GM12875 (cell line): ENCODE data around the gene AKAP13.

ENCODE experiments used
- H3K4me3 ChIP-seq: one replicate; pipeline ENCODE4 v1.5.1; 2011; ENCODE audit warnings: low read depth, low read length, control low read depth
- TF ChIP-seq, protein P1 (sequence below): IDR thresholded peaks from 2 replicates; pipeline ENCODE4 v1.5.1; 2011; ENCODE audit warnings: low read depth, mild to moderate bottlenecking, control low read depth, inconsistent platforms, low read length, moderate library complexity, borderline replicate concordance; ENCODE audit not compliant: insufficient read depth

The AKAP13 gene

DNA sequence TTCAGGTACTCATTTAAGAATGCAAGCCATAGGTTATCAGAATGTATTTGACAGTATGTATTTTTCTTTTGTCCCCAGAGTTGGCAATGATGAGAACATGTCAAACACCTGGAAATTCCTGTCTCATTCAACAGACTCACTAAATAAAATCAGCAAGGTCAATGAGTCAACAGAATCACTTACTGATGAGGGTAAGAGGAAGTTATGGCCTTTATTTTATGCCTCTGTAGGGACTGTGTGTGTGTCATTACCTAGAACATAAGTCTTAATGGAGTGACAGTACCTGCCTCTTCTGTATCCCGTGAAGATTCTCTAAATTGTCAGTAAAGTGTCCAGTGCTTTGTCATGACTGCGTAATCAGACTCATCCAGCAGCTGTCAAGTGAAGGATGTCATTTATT lies 336.8 kb downstream of the AKAP13 start:
- H3K4me3 ChIP-seq: no peak overlapping the region
- TF ChIP-seq, protein P1, sequence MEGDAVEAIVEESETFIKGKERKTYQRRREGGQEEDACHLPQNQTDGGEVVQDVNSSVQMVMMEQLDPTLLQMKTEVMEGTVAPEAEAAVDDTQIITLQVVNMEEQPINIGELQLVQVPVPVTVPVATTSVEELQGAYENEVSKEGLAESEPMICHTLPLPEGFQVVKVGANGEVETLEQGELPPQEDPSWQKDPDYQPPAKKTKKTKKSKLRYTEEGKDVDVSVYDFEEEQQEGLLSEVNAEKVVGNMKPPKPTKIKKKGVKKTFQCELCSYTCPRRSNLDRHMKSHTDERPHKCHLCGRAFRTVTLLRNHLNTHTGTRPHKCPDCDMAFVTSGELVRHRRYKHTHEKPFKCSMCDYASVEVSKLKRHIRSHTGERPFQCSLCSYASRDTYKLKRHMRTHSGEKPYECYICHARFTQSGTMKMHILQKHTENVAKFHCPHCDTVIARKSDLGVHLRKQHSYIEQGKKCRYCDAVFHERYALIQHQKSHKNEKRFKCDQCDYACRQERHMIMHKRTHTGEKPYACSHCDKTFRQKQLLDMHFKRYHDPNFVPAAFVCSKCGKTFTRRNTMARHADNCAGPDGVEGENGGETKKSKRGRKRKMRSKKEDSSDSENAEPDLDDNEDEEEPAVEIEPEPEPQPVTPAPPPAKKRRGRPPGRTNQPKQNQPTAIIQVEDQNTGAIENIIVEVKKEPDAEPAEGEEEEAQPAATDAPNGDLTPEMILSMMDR: no peak

- H3K4me3 ChIP-seq: no peak overlapping the region
- TF ChIP-seq, protein P1: no peak
Observed at GRCh38 chr15:85718271-85718971, 338.0 kb downstream of the AKAP13 start.

- H3K4me3 ChIP-seq: no peak overlapping the region
- TF ChIP-seq, protein P1: no peak
Observed at GRCh38 chr15:85718981-85719380, 338.6 kb downstream of the AKAP13 start.

DNA sequence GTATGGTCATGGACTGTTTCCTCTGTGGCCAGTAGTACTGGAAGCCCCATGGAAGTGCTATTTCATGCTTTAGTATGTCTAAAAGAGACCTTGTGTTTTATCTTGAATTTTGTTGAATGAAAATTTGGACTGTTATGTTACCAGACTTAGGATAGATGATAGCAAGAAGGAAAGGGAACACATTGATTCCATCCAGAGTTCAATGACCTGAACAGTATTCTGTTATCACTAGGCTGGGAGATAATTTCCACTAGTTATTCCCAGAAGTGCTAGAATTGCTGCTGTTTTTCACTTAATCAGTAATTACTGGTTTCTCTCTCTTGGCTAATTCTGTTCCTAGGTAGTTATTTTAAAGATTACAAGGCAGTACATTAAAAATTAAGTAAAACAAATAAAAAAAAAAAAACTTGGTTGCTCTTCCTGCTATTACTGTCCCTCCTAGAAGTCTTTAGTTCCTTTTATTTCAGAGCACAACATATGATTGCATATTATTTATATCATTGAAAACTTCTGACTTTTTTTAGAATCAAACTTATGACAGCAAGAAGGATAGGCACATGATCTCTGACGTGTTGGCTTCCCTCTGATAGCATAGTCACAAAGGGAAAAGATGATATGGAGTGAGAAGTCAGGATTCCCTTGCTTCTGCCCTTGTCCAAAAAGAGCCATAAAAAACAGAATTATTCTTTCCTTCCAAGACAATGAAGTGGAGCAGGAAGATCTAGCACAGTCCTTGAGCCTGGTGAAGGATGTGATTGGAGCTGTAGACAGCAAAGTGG lies 342.2 kb downstream of the AKAP13 start:
- no peak overlapping the region for H3K4me3 ChIP-seq
- TF ChIP-seq, protein P1: no peak

DNA sequence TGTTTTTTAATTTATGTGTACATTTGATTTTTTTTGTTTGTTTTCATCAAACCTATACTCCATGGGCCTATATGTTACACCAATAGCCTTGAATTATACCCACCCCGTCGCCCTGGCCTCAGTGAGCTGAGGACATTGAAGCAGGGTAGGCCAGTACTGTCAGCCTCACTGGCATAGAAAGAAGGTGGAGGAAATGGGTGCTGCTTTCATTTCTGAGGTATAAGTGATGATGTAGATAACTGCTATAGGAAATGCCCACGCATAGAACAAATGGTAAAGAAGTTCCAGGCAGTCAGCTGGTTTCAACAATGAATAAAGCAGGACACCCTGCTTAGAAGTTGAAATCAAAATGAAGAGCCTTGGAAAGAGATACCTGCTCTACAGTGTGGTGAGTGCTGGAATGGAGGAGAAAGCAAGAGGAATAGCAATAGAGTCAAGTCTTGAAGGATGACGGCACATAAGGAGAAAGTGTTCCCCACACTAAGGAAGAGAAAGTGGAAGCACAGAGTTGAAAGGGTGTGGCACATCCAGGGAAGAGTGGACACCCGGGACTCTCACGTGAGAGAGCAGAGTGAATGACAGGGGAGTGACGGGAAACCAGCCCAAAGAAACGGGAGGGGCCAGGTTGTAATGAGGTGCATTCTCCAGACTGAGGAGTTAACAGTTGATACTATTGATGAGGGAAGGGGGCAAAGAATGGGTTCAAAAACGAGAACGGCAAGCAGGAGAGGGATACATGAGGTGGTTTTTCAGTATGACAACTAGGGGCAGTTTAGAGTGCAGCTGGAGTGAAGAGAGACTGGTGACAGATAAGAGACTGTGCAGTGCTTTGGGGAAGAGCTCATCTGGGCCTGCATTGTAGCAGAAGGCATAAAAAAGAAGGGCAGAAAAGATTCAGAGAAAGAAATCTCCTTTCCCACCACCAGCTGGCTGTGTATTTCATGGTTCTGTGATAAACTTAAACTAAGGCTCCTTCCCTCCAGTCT lies 343.9 kb downstream of the AKAP13 start:
- TF ChIP-seq, protein P1: no peak
- no peak overlapping the region for H3K4me3 ChIP-seq

GRCh38 chr15:85725019-85725418 lies 344.6 kb downstream of the AKAP13 start:
- no peak overlapping the region for H3K4me3 ChIP-seq
- TF ChIP-seq, protein P1: no peak
